Stimulated activated CD8-positive, alpha-beta memory T cell treated with anti-CD3 and anti-CD28 coated beads, Interleukin-15, amount 100 ng/mL, for 1 hour (primary cell): ENCODE results near the gene TBX2.

Experiments
- DNase-seq: peaks from one replicate; pipeline ENCODE4 v3.0.0-alpha.2; 2020; ENCODE audit warnings: low read depth

The TBX2 gene

DNA sequence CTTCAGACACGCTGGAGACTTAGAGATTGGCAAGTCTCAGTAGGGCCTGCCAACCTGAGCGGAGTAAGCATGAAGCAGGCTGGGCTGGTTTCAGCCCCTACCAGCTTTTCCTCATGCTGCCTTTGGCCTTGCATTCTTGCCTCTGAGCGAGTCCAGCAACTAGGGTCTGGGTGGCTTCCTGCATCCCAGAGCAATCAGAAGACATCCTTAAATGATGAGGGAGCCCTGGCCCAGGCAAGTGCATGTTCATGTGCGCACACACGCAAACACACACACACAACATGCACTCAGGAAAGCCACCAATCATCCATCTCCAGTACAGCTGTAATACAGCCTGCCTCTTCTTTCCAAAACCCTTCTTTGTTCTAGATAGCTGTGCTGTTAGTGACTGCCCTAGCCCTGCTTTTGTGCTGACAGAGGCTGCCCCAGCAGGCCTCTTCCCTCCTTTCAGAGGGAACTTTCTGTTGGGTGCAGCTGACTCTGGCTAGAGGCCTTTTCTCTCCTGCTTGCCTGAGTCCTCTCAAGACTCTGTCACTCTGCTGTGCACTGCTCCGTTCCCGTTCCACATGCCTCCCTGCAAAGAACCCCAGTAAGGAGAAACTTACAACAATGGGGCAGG is 30.7 kb upstream of the TBX2 start:
- no peak for DNase-seq

DNA sequence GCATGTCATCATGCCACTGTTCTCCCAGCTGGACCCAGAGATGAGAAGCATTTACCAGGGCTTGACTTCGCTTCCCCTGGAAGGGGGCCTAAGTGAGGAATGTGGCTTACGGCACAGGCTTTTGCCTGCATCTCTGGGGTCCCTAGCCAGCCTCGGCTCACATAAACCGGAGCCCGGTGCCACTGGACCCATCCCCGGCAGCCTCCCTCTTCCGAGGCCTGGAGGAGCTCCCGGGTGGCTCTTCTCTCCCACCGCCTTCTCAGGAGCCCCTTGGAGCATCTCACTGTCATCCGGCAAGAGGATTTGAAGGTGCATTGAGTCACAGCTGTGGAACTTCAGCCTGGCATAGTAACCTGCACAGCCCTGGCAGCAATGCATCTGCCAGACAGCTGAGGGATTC is 29.9 kb upstream of the TBX2 start:
- no peak for DNase-seq

DNA sequence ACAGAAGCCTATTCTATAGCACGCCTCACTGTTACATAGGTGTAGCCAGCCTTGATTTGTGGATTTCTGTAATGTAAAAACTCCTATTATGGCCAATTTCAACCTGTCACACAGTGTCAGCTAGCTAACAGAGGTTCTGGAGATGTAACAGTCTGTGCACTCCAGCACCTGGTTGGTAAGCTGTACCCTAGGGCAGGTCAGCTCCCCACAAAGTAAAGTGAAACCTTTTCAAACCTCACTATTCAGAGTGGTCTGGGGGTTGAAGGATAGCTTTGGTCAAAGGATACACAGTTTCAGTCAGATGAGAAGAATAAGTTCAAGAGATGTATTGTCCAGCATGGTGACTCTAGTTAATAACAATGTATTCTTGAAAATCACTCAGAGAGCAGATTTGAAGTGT is 28.5 kb upstream of the TBX2 start:
- no peak for DNase-seq

DNA sequence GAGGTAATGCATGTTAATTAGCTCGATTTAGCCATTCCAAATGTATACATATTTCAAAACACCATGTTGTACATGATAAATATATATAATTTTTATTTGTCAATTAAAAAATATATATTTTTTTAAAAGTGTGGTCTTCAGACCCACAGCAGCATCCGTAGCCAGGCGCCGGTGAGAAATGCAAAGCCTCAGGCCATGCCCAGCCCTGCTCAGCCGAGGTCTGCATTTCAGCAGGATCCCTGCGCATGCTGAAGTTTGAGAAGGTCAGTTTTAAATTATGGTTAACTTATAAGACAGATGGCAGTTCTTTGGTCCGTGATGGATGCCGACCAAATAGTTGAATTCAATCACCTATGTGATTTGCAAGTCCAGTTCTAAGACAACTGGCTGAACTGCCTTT is 28.0 kb upstream of the TBX2 start:
- DNase-seq, result no peak

GRCh38 chr17:61372436-61372835 is 27.2 kb upstream of the TBX2 start:
- DNase-seq, result no peak

DNA sequence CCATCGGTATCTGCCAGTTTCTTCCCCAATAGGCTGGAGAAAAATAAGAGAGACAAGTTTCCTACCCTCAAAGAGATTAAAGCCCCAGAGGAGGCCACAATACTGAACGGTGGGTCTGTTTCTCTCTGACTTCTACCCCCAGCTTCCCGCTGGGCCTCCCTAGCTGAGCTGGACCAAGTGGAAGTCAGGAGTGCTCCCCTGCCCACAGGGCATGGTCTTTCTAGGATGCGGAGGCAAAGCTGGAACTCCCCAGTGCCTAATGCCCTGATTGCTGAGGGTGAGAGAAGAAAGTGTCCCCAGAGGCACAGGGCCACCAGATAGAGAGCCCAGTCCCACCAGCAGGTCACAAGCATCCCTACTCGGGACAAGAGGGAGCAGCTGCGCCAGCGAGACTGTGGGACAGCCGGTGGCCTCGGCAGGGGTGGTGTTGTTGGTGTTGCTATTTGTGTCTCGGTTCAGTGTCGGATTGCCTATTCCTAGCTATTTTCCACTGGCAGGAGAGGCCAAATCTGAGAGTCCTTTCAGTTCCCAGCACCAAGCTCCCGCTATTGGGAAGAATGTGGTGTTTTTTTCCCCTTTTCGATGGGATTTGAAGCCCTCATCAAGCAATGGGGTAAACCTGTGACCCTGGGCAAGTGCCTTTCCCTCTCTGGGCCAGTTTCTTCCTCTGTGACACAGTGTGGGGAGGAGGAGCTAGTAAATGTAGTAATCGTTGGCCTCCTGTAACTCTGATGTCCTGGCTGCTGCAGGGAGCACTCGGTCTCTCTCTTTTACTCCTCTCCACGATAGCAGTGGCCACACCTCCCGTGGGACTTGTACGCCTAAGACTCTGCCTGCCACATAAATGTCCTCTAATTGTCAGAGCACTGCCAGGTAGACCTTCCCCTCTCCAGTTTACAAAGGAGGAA is 22.5 kb upstream of the TBX2 start:
- no peak for DNase-seq

DNA sequence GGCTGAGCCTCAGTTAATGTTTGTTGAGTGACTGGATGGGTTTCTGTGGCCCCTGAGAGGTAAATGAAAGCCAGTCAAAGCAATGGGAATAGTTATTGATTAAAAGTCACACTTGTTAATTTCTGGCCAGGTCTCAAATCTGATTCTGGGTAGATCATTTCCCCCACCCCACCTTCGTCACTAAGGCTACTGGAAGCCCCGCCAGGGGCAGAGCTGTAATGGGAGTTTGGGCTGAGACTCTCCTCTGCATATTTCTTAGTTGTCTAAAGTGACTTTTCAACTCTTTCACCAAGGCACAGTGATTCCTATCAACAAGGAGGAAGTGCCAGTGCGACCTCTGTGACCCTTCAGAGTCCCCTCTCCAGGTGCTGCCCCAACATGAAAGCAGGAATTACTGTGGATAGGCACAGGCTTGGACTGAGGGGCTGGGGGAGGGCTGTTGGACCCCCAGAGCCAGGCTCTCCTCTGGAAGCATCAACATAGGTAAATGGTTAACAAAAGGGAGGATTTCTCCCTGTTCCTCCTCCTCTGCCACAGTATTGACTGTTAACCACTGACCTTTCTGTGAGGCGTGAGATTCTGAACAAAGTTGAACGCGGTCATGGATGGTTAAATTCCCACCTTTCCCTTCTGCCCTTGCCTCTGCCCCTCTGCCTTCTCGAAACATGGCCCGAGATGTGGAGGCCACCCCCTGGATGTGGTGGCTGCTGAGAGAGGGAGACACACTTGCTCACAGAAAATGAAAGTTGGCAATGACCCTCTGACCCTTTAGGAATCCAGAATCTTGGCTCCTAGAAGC is 20.8 kb upstream of the TBX2 start:
- no peak for DNase-seq

- DNase-seq, result no peak
These were observed 20.0 kb upstream of the TBX2 start for GRCh38 chr17:61379457-61380216.

DNA sequence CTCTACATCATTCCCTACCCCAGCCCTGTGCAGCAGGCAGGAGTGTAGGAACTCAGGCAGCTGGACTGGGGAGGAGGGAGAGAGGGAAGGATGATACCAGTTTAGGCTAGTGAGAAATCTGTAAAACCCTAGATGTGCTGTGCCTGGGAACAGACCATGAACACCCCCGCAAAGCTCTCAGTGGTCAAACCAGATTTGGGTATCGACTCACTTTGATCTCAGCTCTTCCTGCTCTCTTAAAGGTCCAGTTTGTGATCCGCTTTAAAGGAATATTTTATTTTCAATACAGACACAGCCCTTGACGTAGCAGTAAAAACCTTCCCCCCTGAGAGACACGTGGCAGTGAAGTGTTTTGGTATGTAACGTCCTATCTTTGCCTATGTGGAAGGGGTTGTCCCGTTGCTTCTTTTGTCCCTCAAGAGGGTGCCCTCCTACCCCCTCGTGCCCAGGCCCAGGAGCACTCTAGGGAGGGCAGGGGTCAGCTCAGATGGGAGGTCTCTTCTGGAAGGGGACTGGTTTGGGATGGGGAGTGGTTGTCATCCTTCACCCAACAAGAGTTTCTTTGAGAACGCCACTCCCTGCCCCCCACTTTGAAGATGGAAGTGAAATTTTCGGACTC is 19.3 kb upstream of the TBX2 start:
- no peak for DNase-seq

GRCh38 chr17:61380836-61381525 is 18.7 kb upstream of the TBX2 start:
- no peak for DNase-seq

- DNase-seq, result no peak
These were observed 18.1 kb upstream of the TBX2 start for GRCh38 chr17:61381537-61381936.

GRCh38 chr17:61382796-61383688 is 16.6 kb upstream of the TBX2 start:
- no peak for DNase-seq

DNA sequence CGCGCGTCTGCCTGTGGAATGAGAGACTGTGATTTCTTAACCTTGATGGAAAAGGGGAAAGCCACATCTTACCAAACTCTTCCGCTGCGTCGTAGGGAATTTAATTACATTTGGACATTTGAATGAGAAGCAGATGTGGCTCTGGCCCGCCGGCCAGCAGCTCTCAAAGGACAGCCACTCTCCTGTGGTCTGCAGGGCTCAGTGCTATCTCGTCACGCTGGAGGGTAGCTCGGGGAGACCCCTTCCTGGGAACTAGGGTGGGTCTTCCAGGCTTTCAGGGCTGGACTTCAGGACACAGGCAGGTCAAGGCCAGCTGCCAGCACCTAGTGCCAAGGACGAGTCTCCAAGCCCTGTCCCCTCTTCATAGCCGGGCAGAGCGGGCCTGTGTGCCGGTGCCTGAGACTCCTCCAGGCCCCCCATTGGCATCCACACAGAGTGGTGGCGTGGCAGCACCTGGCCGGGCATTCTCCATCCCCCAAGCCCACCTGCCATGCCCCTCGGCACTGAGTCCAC is 15.9 kb upstream of the TBX2 start:
- DNase-seq, result no peak

DNA sequence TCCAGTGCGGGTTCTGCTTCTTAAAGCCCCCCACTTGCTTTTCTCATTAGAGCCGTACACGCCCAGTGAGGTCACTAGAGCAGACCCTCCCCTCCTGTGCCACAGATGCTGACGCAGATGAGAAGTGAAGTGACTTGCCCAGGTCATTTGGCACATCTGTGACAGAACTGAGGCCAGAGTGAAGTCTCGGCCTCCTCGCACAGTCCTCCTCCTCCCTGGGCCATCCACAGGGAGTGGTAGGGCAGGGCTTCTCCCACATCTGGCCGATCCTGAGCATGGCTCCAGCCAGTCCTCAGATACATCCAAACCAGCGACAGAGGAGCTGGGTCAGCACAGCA is 15.3 kb upstream of the TBX2 start:
- no peak for DNase-seq

DNA sequence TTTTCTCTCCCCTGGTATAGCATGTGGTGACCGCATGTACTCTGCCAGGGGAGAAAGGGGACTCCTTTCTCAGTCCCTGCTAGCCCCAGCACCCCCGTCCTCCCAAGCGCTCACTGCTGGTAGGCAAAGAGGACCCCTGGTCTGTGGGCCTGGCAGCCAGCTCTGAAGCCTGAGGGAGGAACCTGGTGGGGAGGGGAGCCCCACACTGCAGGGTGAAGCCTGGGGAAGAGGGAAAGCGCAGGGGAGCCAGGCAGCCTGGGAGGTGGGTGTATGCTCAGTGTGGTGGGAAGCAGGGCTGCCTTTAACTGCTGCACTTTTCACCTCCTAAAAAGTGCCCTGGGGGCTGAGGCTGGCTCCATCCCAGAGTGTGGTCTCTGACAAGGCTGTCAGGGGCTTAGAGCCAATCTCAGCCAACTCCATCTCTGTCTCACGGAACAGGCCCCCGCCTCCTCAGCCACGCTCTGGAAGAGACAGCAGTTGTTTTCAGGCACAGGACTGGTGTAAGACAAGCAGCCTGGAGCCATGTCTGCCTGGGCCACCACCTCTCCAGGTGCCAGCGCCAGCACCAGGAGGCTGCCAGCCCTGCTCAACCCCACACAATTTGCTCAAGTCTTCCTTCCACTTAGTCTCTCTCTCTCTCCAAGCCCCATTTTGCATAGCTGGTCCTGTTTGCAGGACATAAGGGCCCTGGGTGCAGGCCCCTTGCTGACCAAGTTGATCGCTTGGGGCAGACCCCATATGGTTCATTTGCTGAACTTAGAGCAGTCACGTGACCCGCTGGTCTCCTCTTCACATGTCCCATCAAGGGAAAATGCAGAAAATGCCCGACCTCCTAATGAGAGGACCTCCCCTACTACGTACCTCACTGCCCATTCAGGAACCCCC is 14.7 kb upstream of the TBX2 start:
- DNase-seq, result no peak

DNA sequence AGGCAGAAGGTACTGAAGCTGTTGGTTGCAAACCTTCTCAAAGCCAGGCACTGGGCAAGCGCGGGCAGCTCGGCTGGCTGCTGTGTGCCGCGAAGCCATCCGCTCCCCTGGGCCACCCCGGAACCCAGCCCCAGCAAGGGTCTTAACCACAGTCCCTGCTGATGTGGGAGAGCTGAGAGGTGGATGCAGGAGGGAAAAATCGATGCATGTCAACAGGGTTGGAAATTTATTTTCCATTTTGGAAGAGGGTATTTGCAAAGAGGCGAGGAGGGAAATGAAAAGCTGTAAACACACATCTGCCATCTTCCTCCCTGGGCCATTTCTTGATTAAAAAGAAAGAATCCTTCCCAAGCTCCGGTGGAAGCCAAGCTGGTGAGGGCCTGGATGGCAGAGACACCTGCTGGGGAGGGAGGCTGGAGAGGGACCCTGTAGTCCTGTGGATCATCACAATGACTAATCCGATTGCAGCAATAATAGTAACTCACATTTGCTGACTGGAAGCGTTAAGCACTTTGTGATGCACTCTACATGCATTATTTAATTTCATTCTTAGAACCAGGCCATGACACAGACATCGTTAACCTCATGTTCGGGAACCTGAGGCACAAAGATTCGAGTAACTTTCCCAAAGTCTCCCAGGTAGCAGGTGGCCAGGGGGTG is 13.9 kb upstream of the TBX2 start:
- DNase-seq, result no peak

- no peak for DNase-seq
These were observed 13.4 kb upstream of the TBX2 start for GRCh38 chr17:61386251-61386650.

- no peak for DNase-seq
These were observed 12.6 kb upstream of the TBX2 start for GRCh38 chr17:61387011-61387410.
